ENCODE data around the gene EIF5B. TPM values are rescaled to one million over a fixed set of nuclear protein-coding genes. Genes with fewer than 3 reads are reported as not detected.
A peak's percentile ranks its signal among the peaks of the same experiment; 100 is the strongest.

Gene EIF5B
- total RNA-seq, 4 donors from 2014 or later = 33.0 to 71.3 (median 50.7) TPM

GRCh38 chr2:99401841-99402240 is 64.7 kb downstream of the EIF5B start:
- no peak overlapping the region for H3K4me3 ChIP-seq
- peaks cover 0 to 95% of the 10 kb centered on the region in 2 donors for H3K36me3 ChIP-seq
- no peak for DNase-seq
- no peaks in the 10 kb centered on the region for H3K27me3 ChIP-seq
- in situ Hi-C loops (cut with MboI; ENCODE audit: low sequenced_read_pairs in 4 of 4) (no loop called here), intact Hi-C loops (cut with DNase I; ENCODE audit: low total_unique reads) (no loop called here)
- TF ChIP-seq POLR2A (IDR thresholded peaks at IDR 0.05) (no peak), CTCF (IDR thresholded peaks at IDR 0.05 in 4 of 5, conservative IDR thresholded peaks at IDR 0.05 in 1 of 5) (no peak)
- no peaks in the 10 kb centered on the region for H3K9me3 ChIP-seq
- peaks cover 23 to 24% of the 10 kb centered on the region in 2 donors for H3K4me1 ChIP-seq
- H3K27ac ChIP-seq = peak overlapping the region in 1 of 4 donors; percentile 19
- no peak for ATAC-seq

DNA sequence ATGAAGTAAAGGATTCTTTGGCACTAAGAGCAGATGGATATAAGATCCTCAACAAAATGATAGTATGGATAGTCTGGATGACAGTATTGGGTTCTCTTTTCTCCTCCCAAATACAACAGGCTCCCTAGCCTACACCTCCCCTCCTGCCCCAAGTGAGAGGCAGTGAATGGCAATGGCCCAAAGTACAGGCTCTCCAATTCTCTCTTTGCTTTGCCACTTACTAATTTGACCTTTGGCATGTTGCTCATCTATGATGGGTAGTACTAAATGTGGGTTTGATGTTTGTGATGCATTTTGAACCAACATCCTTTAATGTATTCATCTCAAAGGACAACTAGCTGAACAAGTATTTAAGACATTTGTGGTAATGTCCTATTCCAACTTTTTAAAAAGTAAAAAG is 65.9 kb downstream of the EIF5B start:
- Histone ChIP-seq H3K4me1 (peaks cover 23 to 24% of the 10 kb centered on the region in 2 donors), H3K9me3 (no peaks in the 10 kb centered on the region), H3K36me3 (peaks cover 0 to 82% of the 10 kb centered on the region in 2 donors), H3K4me3 (no peak overlapping the region), H3K27ac (peak overlapping the region in 2 of 4 donors; percentile 79 to 80), H3K27me3 (no peaks in the 10 kb centered on the region)
- in situ Hi-C loops (cut with MboI; ENCODE audit: low sequenced_read_pairs in 4 of 4) (no loop called here), intact Hi-C loops (cut with DNase I; ENCODE audit: low total_unique reads) (no loop called here)
- DNase-seq (no peak), ATAC-seq (no peak)
- TF ChIP-seq POLR2A (IDR thresholded peaks at IDR 0.05) = no peak
- TF ChIP-seq CTCF (IDR thresholded peaks at IDR 0.05 in 4 of 5, conservative IDR thresholded peaks at IDR 0.05 in 1 of 5) = no peak

- Histone ChIP-seq H3K4me3 (no peak overlapping the region), H3K27me3 (no peaks in the 10 kb centered on the region), H3K9me3 (no peaks in the 10 kb centered on the region), H3K36me3 (peaks cover 0 to 82% of the 10 kb centered on the region in 2 donors), H3K4me1 (peaks cover 23 to 24% of the 10 kb centered on the region in 2 donors), H3K27ac (peak overlapping the region; percentile 71 to 81 (median 80))
- no peak for DNase-seq
- no peak for ATAC-seq
- in situ Hi-C loops (cut with MboI; ENCODE audit: low sequenced_read_pairs in 4 of 4) (no loop called here), intact Hi-C loops (cut with DNase I; ENCODE audit: low total_unique reads) (no loop called here)
- TF ChIP-seq POLR2A (IDR thresholded peaks at IDR 0.05) = no peak
- no peak for TF ChIP-seq CTCF (IDR thresholded peaks at IDR 0.05 in 4 of 5, conservative IDR thresholded peaks at IDR 0.05 in 1 of 5)
Observed at GRCh38 chr2:99403524-99403923, 66.3 kb downstream of the EIF5B start.

- TF ChIP-seq CTCF (IDR thresholded peaks at IDR 0.05 in 4 of 5, conservative IDR thresholded peaks at IDR 0.05 in 1 of 5) (no peak), POLR2A (IDR thresholded peaks at IDR 0.05) (no peak)
- intact Hi-C loops (cut with DNase I; ENCODE audit: low total_unique reads) = no loop called here
- H3K27me3 ChIP-seq = no peaks in the 10 kb centered on the region
- no peaks in the 10 kb centered on the region for H3K9me3 ChIP-seq
- in situ Hi-C loops (cut with MboI; ENCODE audit: low sequenced_read_pairs in 4 of 4) = no loop called here
- H3K36me3 ChIP-seq = peaks cover 0 to 81% of the 10 kb centered on the region in 2 donors
- H3K27ac ChIP-seq = peak overlapping the region; percentile 71 to 81 (median 80)
- peaks cover 23 to 24% of the 10 kb centered on the region in 2 donors for H3K4me1 ChIP-seq
- DNase-seq (no peak), ATAC-seq (peak; percentile 54 to 79)
- no peak overlapping the region for H3K4me3 ChIP-seq
Observed at GRCh38 chr2:99404039-99404796, 67.0 kb downstream of the EIF5B start.

Measured in gastrocnemius medialis (tissue), 4 donors.